Kidney (tissue), 14 donors: ENCODE results near the gene DHFR. TPM values are rescaled to one million over a fixed set of nuclear protein-coding genes. Genes with fewer than 3 reads are reported as not detected.

ENCODE experiments used
- DNase-seq, 5 donors: peaks; one replicate each; pipeline ENCODE4 v3.0.0-alpha.2; 2013 to 2020
- FAIRE-seq: peaks from 2 replicates; lab custom pipeline; 2012; peaks lifted over from hg19 to GRCh38; lab: Jason Lieb, UNC
- H3K27ac ChIP-seq, 2 donors: one replicate each; pipeline ENCODE4 v1.7.0; 2013; ENCODE audit warnings: low read depth in 2 of 2, low read length in 2 of 2, inconsistent platforms in 1 of 2
- H3K27me3 ChIP-seq: one replicate; pipeline ENCODE4 v1.7.1; 2013; ENCODE audit warnings: low read length, inconsistent platforms; ENCODE audit not compliant: control insufficient read depth, insufficient read depth
- H3K36me3 ChIP-seq, 3 donors: one replicate each; pipeline versions ENCODE4 v1.7.0 to v1.7.1; 2013; ENCODE audit warnings: low read length in 3 of 3, control low read depth in 1 of 3, inconsistent platforms in 1 of 3; ENCODE audit not compliant: insufficient read depth in 3 of 3, control insufficient read depth in 2 of 3
- H3K4me1 ChIP-seq, 3 donors: one replicate each; pipeline versions ENCODE4 v1.7.0 to v1.7.1; 2013; ENCODE audit warnings: low read length in 3 of 3, inconsistent platforms in 1 of 3, low read depth in 1 of 3; ENCODE audit not compliant: control insufficient read depth in 2 of 3, insufficient read depth in 2 of 3
- H3K4me3 ChIP-seq, 3 donors: one replicate each; pipeline versions ENCODE4 v1.7.0 to v1.8.1; 2013; ENCODE audit warnings: low read length in 3 of 3, control low read depth in 1 of 3, inconsistent platforms in 1 of 3
- H3K9ac ChIP-seq, 3 donors: one replicate each; pipeline versions ENCODE4 v1.7.0 to v1.7.1; 2013; ENCODE audit warnings: low read length in 3 of 3, control low read depth in 1 of 3, inconsistent platforms in 1 of 3
- H3K9me3 ChIP-seq, 3 donors: one replicate each; pipeline versions ENCODE4 v1.7.0 to v1.7.1; 2013; ENCODE audit warnings: low read length in 3 of 3, control low read depth in 1 of 3, inconsistent platforms in 1 of 3; ENCODE audit not compliant: control insufficient read depth in 2 of 3, insufficient read depth in 1 of 3
- CTCF ChIP-seq: IDR thresholded peaks from 3 replicates; pipeline ENCODE4 v1.5.1; 2012; ENCODE audit warnings: mild to moderate bottlenecking, moderate library complexity, borderline replicate concordance; ENCODE audit not compliant: insufficient read depth; ENCODE audit errors: extremely low read depth
- intact Hi-C: fragments of 100-400 bp; cut with DNase I; formaldehyde crosslinking; loops from one replicate; pipeline ENCODE4 v1.11.1; 2022
- polyA plus RNA-seq: library from polyadenylated mRNA; stranded (reverse); fragments of 350-450 nt; fragmentation: Illumina TruSeq; extraction: RNeasy Lipid Tissue Mini Kit (QIAGEN cat#74804); gene quantifications from one replicate; pipeline ENCODE4 v1.2.3, GENCODE V29; 2014; ENCODE audit warnings: low read depth, low replicate concordance; ENCODE audit not compliant: insufficient read depth
- total RNA-seq: library from RNA; stranded (reverse); fragmentation: NEBNext Ultra II Directional; extraction: Animal tissue kit (Norgen Biotek cat#: 25700); gene quantifications from one replicate; pipeline ENCODE4 v1.2.1, GENCODE V29; 2021
- donor health status: control.
- donor health status: control.
- donor health status: control.
- donor health status: control.
- donor health status: control.
- donor health status: DM: yes; HTN: yes; CAD: no.
- donor health status: Normal renal cell carcinoma (clear cell type).

DHFR gene
- total and polyA plus RNA-seq, 2 donors from 2014 or later = 13.7 to 14.3 TPM

- intact Hi-C loops = no loop called here
- no peak for FAIRE-seq
These were observed 77.1 kb downstream of the DHFR start for GRCh38 chr5:80577707-80578106.

GRCh38 chr5:80576383-80576782 is 78.4 kb downstream of the DHFR start:
- no peak overlapping the region for H3K4me3 ChIP-seq
- no peak for DNase-seq
- TF ChIP-seq CTCF = no peak
- intact Hi-C loops = no loop called here
- no peaks in the 10 kb centered on the region for H3K27me3 ChIP-seq
- no peak overlapping the region for H3K9ac ChIP-seq
- H3K9me3 ChIP-seq = no peaks in the 10 kb centered on the region
- no peaks in the 10 kb centered on the region for H3K36me3 ChIP-seq
- no peak for FAIRE-seq
- H3K27ac ChIP-seq = no peak overlapping the region
- H3K4me1 ChIP-seq = no peaks in the 10 kb centered on the region

More at GRCh38 chr5:80577707-80578106, 77.1 kb downstream of the DHFR start:
- DNase-seq = no peak
- Histone ChIP-seq H3K27ac (no peak overlapping the region), H3K36me3 (no peaks in the 10 kb centered on the region), H3K4me1 (no peaks in the 10 kb centered on the region), H3K4me3 (no peak overlapping the region), H3K27me3 (no peaks in the 10 kb centered on the region), H3K9me3 (no peaks in the 10 kb centered on the region), H3K9ac (no peak overlapping the region)
- TF ChIP-seq CTCF = no peak

Other genes with a start within 250 kb of the DHFR start
- 39.4 TPM for gene ZFYVE16, start 246.9 kb downstream of the DHFR start, total RNA-seq
- 10.2 TPM for gene ZFYVE16, start 246.9 kb downstream of the DHFR start, polyA plus RNA-seq
- 3.8 TPM for gene FAM151B, start 166.9 kb downstream of the DHFR start, total RNA-seq
- 1.8 TPM for gene FAM151B, start 166.9 kb downstream of the DHFR start, polyA plus RNA-seq
- gene ANKRD34B, start 84.7 kb downstream of the DHFR start, total RNA-seq = 1.5 TPM
- gene ANKRD34B, start 84.7 kb downstream of the DHFR start, polyA plus RNA-seq = not detected
- gene MSH3, start 331 bp downstream of the DHFR start, total RNA-seq = 22.1 TPM
- 7.0 TPM for gene MSH3, start 331 bp downstream of the DHFR start, polyA plus RNA-seq